Stimulated activated CD4-positive, alpha-beta T cell treated with anti-CD3 and anti-CD28 coated beads, Interleukin-15, amount 100 ng/mL, for 1 hour (primary cell): Measurements from ENCODE around the gene MYBPC1.

Experiments
- DNase-seq, 2 donors: peaks; one replicate each; pipeline ENCODE4 v3.0.0-alpha.2; 2020; ENCODE audit warnings: low read depth in 1 of 2, low spot score in 1 of 2

MYBPC1 gene

GRCh38 chr12:101599771-101600484 lies 5.2 kb downstream of the MYBPC1 start:
- no peak for DNase-seq

GRCh38 chr12:101604132-101604531 lies 9.4 kb downstream of the MYBPC1 start:
- no peak for DNase-seq

- no peak for DNase-seq
Observed at GRCh38 chr12:101607894-101608293, 13.1 kb downstream of the MYBPC1 start.

- no peak for DNase-seq
Observed at GRCh38 chr12:101608301-101609133, 13.7 kb downstream of the MYBPC1 start.

- DNase-seq, result no peak
Observed at GRCh38 chr12:101609198-101609597, 14.4 kb downstream of the MYBPC1 start.

- no peak for DNase-seq
Observed at GRCh38 chr12:101612160-101612916, 17.6 kb downstream of the MYBPC1 start.

GRCh38 chr12:101616027-101616494 lies 21.3 kb downstream of the MYBPC1 start:
- no peak for DNase-seq

GRCh38 chr12:101619026-101619786 lies 24.4 kb downstream of the MYBPC1 start:
- no peak for DNase-seq

GRCh38 chr12:101619858-101620761 lies 25.3 kb downstream of the MYBPC1 start:
- DNase-seq, result no peak

GRCh38 chr12:101620762-101621133 lies 26.0 kb downstream of the MYBPC1 start:
- no peak for DNase-seq

GRCh38 chr12:101628676-101629075 lies 33.9 kb downstream of the MYBPC1 start:
- no peak for DNase-seq

- DNase-seq, result no peak
Observed at GRCh38 chr12:101634724-101635123, 40.0 kb downstream of the MYBPC1 start.

GRCh38 chr12:101637936-101638335 lies 43.2 kb downstream of the MYBPC1 start:
- no peak for DNase-seq

- no peak for DNase-seq
Observed at GRCh38 chr12:101642115-101643067, 47.6 kb downstream of the MYBPC1 start.

GRCh38 chr12:101647711-101648110 lies 52.9 kb downstream of the MYBPC1 start:
- no peak for DNase-seq

GRCh38 chr12:101648195-101648594 lies 53.4 kb downstream of the MYBPC1 start:
- no peak for DNase-seq

- no peak for DNase-seq
Observed at GRCh38 chr12:101650346-101651117, 55.8 kb downstream of the MYBPC1 start.

GRCh38 chr12:101653030-101653429 lies 58.3 kb downstream of the MYBPC1 start:
- DNase-seq, result no peak
